Raji (cell line): Measurements from ENCODE around the gene GPR157.

Experiments
- POLR2A ChIP-seq: IDR thresholded peaks from 2 replicates; pipeline ENCODE4 v1.6.1; 2011; ENCODE audit warnings: low read depth, low read length, control low read depth; ENCODE audit not compliant: insufficient read depth

GPR157 gene

DNA sequence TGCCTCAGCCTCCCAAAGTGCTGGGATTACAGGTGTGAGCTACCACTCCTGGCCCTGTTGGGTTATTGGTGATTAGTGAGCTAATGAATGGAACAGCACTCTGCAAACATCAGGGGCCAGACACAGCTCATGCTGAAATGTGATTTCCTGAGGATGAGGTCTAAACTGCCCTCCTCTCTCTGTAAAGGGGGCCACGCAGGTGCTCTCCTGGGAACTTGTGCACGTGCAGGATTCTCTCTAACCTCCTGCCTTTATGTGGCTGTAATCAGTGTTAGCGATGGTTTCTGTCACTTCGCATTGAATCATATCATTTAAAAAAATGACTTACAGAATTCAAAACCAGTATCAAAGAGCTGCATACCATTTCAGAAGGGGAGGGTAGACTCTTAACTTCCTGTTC lies 3.6 kb downstream of the GPR157 start:
- no peak for TF ChIP-seq POLR2A

DNA sequence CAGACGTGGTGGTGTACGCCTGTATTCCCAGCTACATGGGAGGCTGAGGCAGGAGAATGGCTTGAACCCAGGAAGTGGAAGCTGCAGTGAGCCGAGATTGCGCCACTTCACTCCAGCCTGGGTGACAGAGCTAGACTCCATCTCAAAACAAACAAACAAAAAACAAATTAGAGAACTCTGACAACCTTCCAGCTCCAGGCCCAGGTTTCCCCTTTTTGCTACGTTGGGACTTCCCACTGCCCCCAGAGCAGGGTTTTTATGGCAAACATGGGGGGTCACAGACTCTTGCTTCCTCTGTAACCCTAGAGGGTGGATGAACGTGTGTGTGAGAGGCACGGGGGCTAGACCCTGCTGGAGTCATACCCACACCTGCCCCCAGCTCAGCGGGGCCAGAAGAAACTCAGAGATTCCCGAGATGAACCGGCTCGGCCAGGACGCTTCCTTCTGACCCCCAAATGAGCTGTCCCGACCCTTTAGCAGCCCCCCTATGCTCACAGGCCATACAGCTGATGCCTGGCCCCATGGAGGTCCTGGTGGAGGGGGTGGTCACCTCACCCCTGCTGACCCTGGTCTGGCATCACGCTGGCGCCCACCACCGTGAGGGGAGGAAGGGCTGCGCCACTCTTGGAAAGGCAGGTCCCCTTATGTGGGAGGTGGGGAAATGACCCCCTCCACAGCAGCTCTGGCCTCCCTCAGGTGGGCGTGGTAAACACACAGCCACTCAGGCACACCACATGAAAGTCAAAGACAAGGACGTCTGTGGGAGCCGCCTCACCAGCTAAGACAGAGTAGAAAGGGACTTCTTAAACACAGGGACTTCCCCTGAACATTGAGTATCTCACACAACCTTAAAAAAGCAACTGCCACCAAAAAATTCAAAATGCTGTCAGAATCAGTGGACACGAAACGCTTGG lies 7.1 kb downstream of the GPR157 start:
- no peak for TF ChIP-seq POLR2A

DNA sequence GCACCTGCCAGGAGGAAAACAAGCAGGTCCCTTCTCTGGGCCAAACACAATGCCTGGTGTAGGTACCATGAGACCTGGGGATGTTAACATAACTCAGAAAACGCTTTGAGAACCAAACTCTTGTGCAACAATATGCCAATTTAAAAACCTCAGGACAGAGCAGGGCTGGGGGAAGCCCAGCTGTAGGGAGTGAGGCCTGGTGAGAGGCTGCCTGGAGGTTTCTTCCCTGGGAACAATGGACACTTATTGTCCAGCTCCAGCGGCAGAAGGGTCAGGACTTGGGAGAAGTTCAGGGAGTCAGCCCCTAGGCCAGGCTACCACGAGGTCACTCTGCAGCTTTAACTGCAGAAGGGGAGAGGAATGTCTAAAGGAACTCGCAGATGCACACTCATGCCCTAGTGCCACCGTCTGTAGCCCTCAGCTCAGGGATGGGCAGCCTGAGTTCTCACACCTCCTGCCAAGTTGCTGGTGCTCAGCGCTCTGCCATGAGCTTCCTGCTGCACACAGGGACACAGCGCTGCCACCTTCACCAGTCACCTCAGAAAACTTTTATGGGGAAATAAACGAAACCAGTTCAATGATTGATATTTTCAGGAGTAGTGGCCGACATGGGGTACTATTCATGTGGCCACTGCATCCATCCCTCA lies 8.5 kb downstream of the GPR157 start:
- no peak for TF ChIP-seq POLR2A

DNA sequence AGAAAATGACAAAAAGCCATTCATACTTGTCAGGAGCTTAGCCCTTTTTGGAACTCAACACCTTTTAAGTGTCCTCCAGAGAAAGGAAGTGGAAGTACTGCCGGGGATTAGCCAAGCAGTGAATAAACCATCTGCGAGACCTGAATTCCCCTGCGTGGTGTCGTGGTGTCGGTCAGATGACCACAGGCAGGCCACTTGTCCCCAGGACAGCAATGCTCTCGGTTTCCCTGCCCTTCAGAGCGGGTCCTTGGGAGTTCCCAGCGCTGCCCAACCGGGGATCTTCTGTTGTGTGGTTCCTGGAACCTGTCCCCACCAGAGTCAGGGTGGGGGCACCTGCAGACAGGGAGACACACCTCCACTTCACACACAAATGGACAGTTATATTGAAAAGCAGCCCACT lies 9.2 kb downstream of the GPR157 start:
- TF ChIP-seq POLR2A: no peak

DNA sequence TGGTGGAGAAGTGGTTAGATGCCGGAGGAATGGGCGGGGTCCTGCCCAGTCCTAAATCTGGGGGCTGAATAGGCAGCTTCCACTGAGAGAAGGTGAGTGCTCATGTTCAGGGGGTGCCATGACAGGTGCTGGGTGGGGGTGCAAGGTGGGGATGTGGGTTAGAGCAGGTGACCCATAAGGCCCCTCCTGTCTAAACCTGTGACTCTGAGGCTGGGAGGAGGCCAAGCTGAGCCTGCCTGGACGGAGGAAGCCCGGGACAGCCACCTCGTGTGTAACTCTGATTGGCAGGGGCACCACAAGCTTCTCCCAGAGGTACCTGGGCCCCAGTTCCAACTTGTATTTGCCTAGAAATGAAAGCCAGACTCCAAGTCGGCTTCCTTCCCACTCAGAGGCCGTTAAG lies 10.7 kb downstream of the GPR157 start:
- no peak for TF ChIP-seq POLR2A

DNA sequence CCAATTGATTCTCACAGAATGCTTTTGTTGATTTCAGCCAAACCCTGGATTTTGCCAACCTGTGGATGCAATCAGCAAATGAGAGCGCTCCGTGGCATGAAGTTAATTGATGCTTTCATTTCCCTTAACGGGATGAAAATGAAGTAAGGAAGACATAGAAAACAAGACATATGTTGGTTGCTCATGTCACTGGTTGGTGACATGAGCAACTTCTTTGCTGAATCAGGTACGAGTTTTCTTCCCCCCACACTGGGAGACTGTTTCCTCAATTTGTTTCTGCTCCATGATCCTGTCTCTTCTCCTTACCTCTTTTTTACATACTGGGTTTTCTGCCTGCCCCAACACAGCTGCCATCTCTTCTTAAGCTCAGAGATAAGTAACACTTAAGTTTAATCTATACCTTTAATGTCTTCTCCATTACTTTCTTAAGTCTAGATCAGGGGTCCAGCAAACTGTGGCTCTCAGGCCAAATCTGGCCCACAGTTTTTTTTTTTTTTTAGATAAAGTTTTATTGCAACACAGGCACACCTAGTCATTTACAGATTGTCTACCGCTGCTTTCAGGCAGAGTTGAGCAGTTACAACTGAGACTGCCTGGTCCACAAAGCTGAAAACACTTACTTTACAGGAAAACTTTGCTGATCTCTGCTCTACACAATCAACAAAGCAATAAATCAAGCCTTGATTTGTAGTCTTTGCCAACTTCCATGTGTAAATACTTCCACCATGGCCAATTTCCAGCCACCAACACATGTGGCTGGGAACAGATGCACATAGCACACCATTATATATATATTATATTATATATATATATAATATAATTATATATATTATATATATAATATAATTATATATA lies 13.3 kb downstream of the GPR157 start:
- TF ChIP-seq POLR2A: no peak

DNA sequence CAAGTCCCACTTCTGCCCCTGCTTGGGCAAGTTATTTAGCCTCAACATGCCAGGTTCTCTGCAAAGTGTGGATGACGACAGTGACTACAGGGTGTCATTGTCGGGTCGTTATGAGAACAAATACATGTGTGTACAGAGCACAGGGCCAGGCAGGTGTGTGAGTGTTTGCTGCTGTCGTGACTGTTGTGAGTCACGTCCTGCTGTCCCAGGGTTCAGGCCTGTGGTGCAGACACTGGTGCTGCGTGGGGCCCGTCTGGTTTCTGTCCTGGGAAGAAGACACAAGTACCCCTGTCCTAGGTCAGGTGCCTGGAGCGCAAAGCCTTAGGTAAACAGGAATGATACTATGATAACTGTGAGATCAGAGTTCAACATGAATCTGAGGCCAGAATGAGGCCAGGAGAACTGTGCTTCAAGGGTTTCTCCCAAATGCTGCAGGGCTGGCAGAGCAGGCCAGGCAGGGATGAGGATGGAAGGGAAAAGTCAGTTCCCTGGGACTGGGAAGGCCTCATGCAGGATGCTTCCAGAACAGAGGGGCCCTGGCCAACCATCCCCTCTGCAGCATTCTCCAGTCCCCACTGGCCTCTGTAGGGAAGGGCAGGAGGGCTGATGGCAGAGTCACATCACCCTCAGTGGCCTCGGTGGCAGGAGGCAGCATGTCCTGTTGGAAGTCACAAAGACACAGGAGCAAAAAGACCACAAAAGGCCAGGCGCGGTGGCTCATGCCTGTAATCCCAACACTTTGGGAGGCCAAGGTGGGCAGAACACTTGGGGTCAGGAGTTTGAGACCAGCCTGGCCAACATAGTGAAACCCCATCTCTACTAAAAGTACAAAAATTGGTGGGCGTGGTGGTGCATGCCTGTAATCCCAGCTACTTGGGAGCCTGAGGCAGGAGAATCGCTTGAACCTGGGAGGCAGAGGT lies 15.7 kb downstream of the GPR157 start:
- TF ChIP-seq POLR2A: no peak

DNA sequence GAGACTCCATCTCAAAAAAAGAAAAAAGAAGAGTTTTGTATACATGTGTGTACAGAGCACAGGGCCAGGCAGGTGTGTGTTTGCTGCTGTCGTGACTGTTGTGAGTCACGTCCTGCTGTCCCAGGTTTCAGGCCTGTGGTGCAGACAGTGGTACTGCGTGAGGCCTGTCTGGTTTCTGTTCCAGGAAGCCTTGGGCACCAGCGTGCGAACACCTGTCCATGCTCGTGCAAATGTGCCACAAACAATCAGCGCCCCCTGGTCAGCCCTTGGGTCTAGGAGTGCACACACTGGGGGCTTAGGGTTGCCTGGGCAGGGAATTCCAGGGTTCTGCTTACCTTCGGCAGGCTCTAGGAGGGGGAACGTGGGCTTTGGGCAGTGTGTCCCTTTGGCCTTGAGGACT lies 16.9 kb downstream of the GPR157 start:
- TF ChIP-seq POLR2A: no peak

DNA sequence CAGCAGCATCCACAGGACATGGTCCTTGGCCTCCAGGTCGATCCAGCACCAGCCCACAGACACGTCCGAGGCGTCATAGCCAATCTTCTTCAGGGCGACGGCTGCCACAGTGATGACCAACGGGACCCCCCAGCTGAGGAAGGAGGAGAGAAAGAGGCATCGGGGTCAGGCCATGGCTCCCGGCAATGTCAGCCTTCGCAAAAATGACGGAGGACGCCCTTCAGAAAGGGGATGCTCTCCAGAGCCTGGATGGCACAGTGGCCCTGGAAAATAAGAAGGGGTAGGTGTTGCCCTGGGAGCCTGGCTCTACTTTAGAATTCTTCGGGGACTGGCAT lies 17.6 kb downstream of the GPR157 start:
- TF ChIP-seq POLR2A: no peak

DNA sequence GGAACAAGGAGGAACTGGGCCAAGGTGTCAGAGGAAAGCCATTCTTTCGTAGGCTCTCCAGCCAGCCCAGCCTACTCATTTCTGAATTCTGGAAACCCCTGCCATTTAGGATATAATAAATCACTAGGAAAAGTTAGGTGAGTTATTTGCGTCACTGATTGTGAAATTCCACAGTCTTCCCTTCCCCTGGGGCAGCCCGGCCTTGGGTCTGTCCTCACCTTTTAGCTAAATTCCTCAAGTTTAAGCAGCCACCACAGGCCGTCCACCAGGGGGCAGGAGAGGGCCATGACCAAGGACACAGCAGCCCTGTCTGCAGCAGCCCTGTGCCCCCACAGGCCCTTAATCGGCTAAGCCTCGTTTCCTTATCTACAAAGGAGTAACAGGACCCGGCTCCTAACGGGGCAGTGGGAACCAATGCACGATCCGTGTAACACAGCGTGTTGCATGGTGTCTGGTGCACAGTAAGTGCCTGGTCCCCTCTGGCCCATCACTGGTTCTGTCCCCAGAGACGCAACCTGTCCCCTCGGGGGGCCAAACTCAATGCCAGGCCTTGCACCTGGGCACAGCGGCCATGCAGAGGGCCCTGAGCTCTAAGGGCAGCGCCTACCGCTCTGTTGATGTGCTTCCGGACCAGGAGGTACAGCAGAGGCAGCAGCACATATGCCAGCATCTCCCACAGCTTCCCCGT lies 18.1 kb downstream of the GPR157 start:
- TF ChIP-seq POLR2A: no peak

DNA sequence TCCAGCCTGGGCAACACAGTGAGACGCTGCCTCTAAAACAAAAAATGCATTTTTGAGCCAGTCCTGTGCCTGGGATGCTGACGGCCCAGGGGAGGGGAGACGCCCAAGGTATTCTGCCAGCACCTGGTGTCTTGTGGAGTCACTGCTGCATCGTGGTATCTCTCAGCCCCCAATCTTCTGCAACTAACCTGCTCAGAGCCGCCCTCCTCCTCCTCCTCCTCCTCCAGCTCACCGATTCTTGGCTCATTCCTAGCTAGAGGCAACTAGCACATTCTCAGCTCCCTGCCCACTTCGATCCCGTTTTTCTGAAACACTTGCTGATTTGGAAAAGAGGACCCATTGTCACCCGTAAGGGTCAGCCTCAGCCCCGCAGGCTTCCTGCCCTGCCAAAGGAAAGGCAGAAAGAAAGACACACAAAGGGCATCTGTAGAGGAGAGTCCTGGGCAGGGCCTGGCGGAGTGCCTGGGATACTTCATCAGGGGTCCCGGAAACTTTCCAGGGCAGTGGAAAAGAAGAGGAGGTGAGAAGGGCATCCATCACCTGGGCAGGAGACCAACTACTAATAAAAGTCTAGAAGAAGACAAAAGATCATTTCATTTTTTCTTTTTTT lies 20.7 kb downstream of the GPR157 start:
- no peak for TF ChIP-seq POLR2A

DNA sequence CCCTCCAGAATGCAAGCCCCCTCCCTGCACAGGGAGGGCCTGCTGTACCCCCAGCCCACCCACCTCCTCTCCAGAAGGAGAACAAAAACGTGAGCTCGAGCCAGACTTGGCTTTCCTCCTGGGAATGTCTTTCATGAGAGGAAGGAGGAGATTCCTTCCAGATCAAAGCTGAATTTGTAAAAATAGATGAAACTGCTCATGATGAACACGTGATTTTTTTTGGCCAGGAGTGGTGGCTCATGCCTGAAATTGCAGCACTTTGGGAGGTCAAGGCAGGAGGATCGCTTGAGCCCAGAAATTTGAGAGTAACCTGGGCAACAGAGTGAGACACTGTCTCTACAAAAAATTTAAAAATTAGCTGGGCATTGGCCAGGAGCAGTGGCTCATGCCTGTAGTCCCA lies 21.8 kb downstream of the GPR157 start:
- no peak for TF ChIP-seq POLR2A

DNA sequence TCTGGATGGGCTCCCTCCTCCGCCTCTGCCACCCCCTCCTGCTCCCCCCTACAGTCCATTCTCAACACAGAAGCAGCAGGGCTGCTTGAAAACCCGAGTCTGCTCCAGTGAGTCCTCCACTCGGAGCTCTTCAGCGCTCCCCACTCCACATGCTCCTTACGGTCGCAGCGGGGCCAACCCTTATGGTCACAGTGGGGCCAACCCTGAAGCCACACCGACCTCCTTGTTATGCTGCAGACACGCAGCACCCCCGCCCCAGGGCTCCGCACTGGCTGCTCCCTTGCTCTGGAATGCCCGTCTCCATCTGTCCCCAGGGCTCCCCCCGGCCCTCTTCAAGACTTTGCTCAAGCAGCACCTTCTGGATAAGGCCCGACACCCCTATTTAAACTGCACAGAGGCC lies 22.6 kb downstream of the GPR157 start:
- TF ChIP-seq POLR2A: no peak
